HUES6 (cell line): ENCODE results near the gene SLC12A1.

Experiments used
- H3K27ac ChIP-seq: 2 replicates; pipeline ENCODE4 v1.7.0; 2013; ENCODE audit warnings: low read depth, mild to moderate bottlenecking, low read length, inconsistent platforms
- H3K27me3 ChIP-seq: 2 replicates; pipeline ENCODE4 v1.6.1; 2013; ENCODE audit warnings: low read length; ENCODE audit not compliant: control insufficient read depth, insufficient read depth
- H3K36me3 ChIP-seq: 2 replicates; pipeline ENCODE4 v1.6.1; 2013; ENCODE audit warnings: low read length; ENCODE audit not compliant: control insufficient read depth, insufficient read depth
- H3K4me1 ChIP-seq: 2 replicates; pipeline ENCODE4 v1.6.1; 2013; ENCODE audit warnings: low read length; ENCODE audit not compliant: control insufficient read depth, insufficient read depth
- H3K4me3 ChIP-seq: 2 replicates; pipeline ENCODE4 v1.5.1; 2013; ENCODE audit warnings: low read depth, low read length
- H3K9ac ChIP-seq: one replicate; pipeline ENCODE4 v1.6.1; 2013; ENCODE audit warnings: mild to moderate bottlenecking, low read length
- H3K9me3 ChIP-seq: 2 replicates; pipeline ENCODE4 v1.6.1; 2013; ENCODE audit warnings: low read depth, low read length; ENCODE audit not compliant: control insufficient read depth, insufficient read depth

Gene SLC12A1

DNA sequence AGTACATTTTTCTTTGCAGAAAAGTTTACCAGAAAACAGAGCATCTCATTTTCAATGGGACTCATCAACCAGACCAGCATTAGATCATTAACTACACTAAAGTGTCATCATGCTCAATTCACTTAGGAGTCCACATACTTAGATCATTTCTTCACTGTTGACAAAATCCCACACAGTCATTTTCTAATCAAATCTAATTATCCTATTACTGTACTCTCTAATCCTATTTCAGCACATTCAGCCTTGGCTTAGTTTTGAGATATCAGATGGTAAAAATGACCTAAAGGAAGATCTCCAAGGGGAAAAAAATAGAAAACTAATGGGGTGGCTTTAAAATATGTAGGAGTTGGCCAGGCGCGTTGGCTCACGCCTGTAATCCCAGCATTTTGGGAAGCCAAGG, 19.8 kb upstream of the SLC12A1 start:
- H3K9me3 ChIP-seq, result no peaks in the 10 kb centered on the region
- no peak overlapping the region for H3K4me3 ChIP-seq
- H3K27me3 ChIP-seq, result peaks cover 2% of the 10 kb centered on the region
- H3K4me1 ChIP-seq, result 0 out of 2 replicates have a peak, but pooled peaks cover 4% of the 10 kb centered on the region
- H3K9ac ChIP-seq, result no peak overlapping the region
- H3K36me3 ChIP-seq, result no peaks in the 10 kb centered on the region
- H3K27ac ChIP-seq, result no peak overlapping the region

DNA sequence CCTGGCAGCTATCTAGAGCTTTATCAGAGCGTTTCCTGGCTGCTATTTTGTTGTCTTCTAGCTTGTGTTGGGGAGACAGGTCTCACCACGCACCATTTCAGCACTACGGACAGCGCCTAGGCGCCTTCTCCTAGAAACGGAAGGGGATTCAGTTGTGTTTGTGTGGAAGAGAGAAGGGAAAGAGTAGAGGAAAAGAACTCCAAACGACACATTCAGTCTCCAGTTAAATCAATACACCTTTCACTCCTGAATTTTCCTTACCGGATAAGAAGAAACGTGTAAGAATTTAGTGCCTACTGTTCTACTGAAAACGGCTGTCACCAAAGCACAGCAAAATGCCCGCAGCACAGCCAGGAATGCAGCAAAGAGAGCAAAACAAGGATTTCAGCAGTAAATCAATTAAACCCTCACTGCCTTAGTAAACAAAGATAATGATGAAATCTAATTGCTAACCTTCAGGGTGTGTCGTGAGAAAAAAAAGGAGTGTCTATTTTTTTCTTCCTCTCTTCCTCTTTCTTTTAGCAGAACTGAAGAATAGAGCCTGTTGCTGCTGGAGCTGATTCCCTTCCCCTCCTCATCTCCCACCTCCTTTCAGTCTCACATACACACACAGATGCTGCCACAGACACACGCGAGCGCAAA, 15.0 kb upstream of the SLC12A1 start:
- Histone ChIP-seq H3K4me3 (peak overlapping the region; percentile 64), H3K27me3 (peaks cover 20% of the 10 kb centered on the region), H3K9me3 (no peaks in the 10 kb centered on the region), H3K9ac (no peak overlapping the region), H3K27ac (no peak overlapping the region), H3K4me1 (0 out of 2 replicates have a peak, but pooled peaks cover 4% of the 10 kb centered on the region), H3K36me3 (no peaks in the 10 kb centered on the region)

DNA sequence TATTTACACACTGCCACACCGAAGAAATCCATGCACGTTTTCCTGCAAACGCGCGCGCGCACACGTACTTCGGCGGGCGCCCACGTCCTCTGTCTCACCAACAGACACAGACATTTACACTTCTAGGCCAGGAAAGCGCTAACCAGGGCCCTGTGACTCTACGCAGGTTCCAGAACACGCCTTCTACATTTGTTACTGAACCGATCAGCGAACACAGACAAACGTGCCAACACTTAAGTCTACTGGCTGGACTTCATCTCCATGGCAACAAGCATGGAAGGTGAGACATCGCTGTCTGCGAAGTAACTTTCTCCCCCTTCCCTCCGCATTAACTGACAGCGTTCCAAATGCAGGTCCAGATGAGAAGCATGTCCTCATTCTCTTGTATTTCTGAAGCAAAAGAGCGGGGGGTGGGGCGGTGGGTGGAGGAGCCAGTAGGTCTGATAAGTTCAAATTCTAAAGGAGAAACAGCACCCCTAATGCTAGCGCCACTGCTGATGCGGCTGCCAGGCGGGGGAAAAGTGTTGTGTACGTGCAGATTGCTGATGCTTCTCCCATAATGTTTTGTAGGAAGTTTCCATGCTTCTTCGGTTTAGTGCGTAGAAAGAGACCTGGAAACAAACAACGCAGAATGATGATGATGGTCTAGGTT, 14.4 kb upstream of the SLC12A1 start, which contains the start of gene CTXN2:
Gene CTXN2, plus strand, starts transcription at position 92 of the 652 bp plus-strand sequence. CDS start 9,636 bp downstream, outside the sequence.
- H3K36me3 ChIP-seq, result no peaks in the 10 kb centered on the region
- H3K27me3 ChIP-seq, result peaks cover 20% of the 10 kb centered on the region
- H3K4me1 ChIP-seq, result 0 out of 2 replicates have a peak, but pooled peaks cover 4% of the 10 kb centered on the region
- peak within 1 kb of the TSS; percentile 64 for H3K4me3 ChIP-seq
- no peak within 1 kb of the TSS for H3K9ac ChIP-seq
- H3K9me3 ChIP-seq, result no peaks in the 10 kb centered on the region
- no peak within 1 kb of the TSS for H3K27ac ChIP-seq

DNA sequence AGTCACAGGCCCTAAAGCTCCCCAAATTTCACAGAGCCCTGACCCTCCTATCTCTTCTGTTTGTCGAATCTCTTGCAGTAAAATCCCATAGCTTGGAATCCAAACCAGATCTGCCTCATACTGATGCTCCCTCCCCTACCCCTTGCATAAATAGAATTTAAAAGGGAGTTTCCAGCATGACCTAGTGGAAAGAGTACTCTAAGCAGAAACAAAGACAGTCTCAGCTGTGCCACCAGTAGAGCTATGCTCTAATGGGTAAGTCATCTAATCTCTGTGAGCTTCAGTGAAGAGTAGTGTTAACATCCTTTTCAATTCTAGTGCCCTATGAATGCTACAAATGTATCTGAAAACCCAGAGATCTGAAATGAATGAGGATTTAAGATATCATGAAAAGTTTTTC, 4.0 kb upstream of the SLC12A1 start:
- H3K4me3 ChIP-seq, result no peak overlapping the region
- no peaks in the 10 kb centered on the region for H3K9me3 ChIP-seq
- no peak overlapping the region for H3K27ac ChIP-seq
- no peaks in the 10 kb centered on the region for H3K27me3 ChIP-seq
- no peaks in the 10 kb centered on the region for H3K36me3 ChIP-seq
- no peak overlapping the region for H3K9ac ChIP-seq
- H3K4me1 ChIP-seq, result peaks cover 6% of the 10 kb centered on the region

DNA sequence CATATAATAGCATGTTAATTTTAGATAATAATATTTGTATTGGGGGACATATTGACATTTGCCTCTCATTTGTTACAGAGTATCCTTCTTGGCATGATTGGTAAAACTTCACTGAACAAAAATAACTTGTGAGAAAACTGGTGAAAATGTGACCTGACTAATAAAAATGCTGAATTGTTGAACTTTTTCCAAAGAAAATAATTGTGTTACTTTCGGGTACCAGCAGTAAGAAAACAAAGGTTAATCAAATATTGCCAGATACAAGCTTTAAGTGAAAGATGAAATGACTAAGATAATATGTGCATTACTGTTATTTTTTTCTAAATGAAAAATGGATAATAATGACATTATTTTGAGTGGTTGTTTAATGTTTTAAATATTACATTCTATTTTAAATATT, 15.2 kb downstream of the SLC12A1 start:
- H3K9me3 ChIP-seq, result no peaks in the 10 kb centered on the region
- H3K9ac ChIP-seq, result no peak overlapping the region
- no peaks in the 10 kb centered on the region for H3K4me1 ChIP-seq
- H3K27me3 ChIP-seq, result no peaks in the 10 kb centered on the region
- no peak overlapping the region for H3K4me3 ChIP-seq
- H3K27ac ChIP-seq, result no peak overlapping the region
- no peaks in the 10 kb centered on the region for H3K36me3 ChIP-seq

DNA sequence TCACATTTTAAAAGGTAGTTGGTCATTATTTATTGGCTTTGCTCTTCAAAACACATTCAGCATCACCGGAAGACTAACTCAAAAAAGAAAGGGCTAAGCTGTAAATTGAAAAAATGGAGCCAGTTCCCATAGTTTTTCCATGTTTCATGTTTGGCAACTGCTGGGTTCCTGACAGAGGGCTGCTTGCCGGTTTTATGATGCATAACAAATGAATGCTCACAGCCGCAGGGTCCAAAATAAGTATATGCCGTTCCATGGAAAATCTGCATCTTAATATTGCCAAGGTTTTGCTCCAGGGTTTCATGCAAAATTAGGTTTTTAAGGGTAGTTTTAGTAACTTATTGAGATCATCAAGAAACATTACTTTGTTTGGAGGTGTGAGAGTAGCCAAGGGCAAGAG, 15.8 kb downstream of the SLC12A1 start:
- no peaks in the 10 kb centered on the region for H3K36me3 ChIP-seq
- no peak overlapping the region for H3K27ac ChIP-seq
- H3K4me3 ChIP-seq, result no peak overlapping the region
- H3K4me1 ChIP-seq, result no peaks in the 10 kb centered on the region
- no peak overlapping the region for H3K9ac ChIP-seq
- H3K9me3 ChIP-seq, result no peaks in the 10 kb centered on the region
- no peaks in the 10 kb centered on the region for H3K27me3 ChIP-seq

DNA sequence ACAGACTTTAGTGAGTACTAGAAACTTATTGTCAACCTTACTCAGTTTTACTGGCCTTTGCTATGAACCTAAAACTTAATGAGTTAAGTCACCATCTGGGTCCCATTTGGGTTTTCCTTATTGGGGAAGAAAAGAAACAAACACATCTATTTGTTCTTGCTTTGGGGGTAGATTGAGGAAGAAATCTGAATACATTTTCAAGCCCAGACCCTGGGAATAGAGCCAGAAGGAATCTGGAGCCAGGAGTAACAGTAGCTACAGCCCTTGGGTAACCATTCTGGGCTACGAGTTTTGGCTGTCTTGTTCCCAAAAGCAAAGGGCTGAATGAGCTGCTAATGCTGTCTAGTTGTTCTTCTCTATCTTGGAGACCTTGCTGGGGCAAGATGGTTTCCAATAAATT, 16.5 kb downstream of the SLC12A1 start:
- H3K36me3 ChIP-seq, result no peaks in the 10 kb centered on the region
- H3K27me3 ChIP-seq, result no peaks in the 10 kb centered on the region
- no peak overlapping the region for H3K9ac ChIP-seq
- no peaks in the 10 kb centered on the region for H3K9me3 ChIP-seq
- H3K27ac ChIP-seq, result no peak overlapping the region
- H3K4me1 ChIP-seq, result no peaks in the 10 kb centered on the region
- H3K4me3 ChIP-seq, result no peak overlapping the region

DNA sequence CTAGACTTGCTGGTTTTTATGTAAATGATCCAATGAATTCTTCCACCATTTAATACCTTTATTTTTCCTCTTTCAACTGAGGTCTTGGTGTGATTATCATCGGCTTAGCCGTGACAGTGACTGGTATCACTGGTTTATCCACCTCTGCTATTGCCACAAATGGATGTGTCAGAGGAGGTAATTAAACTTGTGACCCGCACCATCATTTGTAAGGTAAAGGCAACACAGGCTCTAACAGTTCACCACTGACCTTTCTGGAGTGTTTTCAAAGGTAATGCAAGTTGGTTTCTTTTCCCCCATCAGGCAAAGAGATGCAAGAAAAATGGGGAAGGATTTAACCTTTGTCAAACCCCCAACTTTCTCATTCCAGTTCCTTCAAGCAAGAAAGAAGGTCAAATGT, 19.7 kb downstream of the SLC12A1 start:
- no peak overlapping the region for H3K27ac ChIP-seq
- H3K4me3 ChIP-seq, result no peak overlapping the region
- no peaks in the 10 kb centered on the region for H3K9me3 ChIP-seq
- H3K27me3 ChIP-seq, result no peaks in the 10 kb centered on the region
- H3K36me3 ChIP-seq, result no peaks in the 10 kb centered on the region
- H3K4me1 ChIP-seq, result no peaks in the 10 kb centered on the region
- H3K9ac ChIP-seq, result no peak overlapping the region

DNA sequence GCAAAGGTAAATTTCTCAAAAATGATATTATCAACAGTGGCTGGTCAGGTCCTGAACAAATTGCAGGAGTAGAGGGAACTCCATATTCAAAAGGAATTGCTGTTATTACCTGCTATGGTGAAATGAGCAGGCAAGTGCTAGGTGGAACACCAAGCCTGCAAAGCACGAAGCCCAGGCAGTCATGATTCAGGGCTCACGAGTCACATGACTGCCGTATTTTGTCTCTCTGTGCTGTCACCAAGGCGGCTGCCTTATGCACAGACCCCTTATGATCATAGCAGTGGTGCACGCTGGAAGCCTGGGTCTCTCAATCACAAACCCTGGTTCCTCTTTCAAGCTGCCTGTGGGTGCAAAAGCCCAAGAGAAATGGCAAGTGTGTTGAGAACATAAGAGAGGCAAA, 24.4 kb downstream of the SLC12A1 start:
- Histone ChIP-seq H3K9me3 (no peaks in the 10 kb centered on the region), H3K27me3 (no peaks in the 10 kb centered on the region), H3K4me1 (no peaks in the 10 kb centered on the region), H3K36me3 (no peaks in the 10 kb centered on the region), H3K9ac (no peak overlapping the region), H3K27ac (no peak overlapping the region), H3K4me3 (no peak overlapping the region)

DNA sequence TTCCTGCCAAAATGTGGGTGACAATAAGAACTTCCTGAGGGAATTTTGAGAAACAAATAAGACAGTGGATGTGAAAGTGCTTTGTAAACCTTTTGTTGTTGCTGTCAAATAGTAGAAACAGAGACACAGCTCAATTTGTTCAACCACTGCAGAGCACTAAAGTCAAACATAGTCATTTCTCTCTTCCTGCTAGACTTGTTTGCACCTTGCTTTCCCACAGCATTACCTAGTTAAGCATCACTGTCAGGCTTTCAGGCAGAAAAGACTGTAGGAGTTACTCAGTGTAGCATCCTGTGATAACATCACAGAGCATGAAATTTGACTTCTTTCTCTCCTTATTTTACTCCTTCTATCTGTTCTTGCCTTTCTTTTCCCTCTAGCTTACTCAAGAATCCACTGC, 27.1 kb downstream of the SLC12A1 start:
- Histone ChIP-seq H3K9me3 (no peaks in the 10 kb centered on the region), H3K9ac (no peak overlapping the region), H3K27ac (no peak overlapping the region), H3K4me3 (no peak overlapping the region), H3K27me3 (no peaks in the 10 kb centered on the region), H3K4me1 (no peaks in the 10 kb centered on the region), H3K36me3 (no peaks in the 10 kb centered on the region)

DNA sequence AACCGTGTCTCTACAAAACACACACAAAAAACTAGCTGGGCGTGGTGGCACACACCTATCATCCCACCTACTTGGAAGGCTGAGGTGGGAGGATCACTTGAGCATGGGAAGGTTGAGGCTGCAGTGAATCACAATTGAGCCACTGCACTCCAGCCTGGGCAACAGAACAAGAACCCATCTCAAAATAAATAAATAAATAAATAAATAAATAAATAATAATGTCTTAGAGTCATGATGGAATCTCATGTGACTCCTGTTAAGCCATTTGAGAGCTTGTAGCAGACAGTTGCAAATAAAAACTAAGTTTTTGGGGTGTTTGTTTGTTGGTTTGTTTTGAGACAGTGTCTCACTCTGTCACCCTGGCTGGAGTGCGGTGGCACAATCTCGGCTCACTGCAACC, 33.2 kb downstream of the SLC12A1 start:
- no peak overlapping the region for H3K27ac ChIP-seq
- H3K9ac ChIP-seq, result no peak overlapping the region
- no peaks in the 10 kb centered on the region for H3K9me3 ChIP-seq
- H3K27me3 ChIP-seq, result no peaks in the 10 kb centered on the region
- H3K4me3 ChIP-seq, result no peak overlapping the region
- H3K36me3 ChIP-seq, result no peaks in the 10 kb centered on the region
- no peaks in the 10 kb centered on the region for H3K4me1 ChIP-seq
